CD4-positive, alpha-beta T cell treated with Interferon gamma for 1 hour (primary cell): ENCODE results near the gene TNS3.
A peak's percentile ranks its signal among the peaks of the same experiment; 100 is the strongest.

Experiments used
- DNase-seq: peaks from one replicate; pipeline ENCODE4 v3.0.0-alpha.2; 2020

TNS3 gene

DNA sequence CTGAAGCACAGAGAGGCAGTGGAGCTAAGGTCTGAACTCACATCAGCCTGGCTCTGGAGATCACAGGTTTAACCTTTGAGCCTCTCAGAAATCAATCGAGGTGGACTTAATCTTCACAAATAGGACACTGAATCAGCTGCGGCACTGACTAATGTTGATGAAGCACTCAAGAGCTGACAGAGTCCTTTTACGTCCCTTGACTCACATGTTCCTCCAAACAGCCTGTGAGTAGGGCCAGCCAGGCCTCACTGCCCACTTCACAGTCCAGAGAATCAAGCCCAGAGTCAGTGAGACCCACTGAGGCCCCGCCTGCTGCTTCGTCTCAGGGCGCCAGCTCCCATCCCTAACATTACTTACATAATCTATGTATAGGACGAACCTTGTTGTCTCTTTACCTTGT, 63.1 kb downstream of the TNS3 start:
- no peak for DNase-seq

DNA sequence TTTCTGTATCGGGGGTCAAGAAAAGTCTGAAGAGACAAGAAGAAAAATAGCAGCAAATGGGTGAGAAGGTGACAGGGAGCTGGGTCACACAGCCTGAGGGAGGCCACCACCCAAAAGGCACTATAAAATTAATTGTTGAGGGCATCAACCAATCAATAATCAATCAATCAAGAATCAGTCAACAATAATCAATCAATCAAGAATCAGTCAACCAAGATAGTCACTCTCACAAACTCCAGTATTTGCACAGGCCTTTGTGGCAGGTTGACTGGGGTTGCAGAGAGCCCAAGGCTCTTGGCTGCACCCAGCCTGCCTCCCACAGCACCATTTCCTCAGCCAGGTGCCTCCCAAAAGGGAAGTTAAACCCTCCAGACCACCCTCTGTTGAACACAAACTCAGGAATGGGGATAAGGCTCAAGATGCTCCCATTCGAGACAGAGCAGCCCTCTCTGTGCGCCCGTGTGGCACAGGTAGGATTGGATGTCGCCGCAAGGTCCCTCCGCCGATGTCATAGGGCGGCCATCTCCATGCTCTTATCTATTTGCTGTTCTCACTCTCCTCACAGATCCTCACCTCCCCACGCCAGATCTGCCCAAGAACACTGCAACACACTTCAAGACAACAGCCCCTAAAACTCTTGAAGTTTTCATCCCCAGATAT, 64.0 kb downstream of the TNS3 start:
- DNase-seq: no peak

DNA sequence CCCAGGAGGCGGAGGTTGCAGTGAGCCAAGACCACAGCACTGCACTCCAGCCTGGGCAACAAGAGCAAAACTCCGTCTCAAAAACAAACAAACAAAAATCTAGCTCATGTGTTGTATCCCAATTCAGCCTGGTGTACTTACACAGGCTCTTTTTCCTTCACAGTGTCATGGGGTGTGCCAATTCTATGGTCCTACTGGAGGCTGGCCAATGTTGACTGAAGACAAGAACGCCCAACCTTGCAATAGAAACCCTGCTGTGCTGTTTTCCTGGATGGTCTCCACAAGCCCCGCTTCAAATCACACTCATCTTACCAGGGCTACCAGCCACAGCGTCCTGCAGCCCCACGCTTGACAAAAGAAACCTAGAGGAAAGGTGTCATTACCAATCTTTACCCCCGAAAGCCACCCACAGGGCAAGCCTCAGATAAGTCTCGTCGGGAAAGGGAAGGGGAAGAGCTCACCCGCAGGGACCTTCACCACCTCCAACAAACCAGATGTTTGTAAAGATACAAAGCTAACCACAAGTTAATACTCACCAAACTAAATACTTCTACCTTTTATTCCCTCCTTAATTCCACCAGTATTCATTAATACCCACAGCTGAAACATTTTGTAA, 64.8 kb downstream of the TNS3 start:
- no peak for DNase-seq

DNA sequence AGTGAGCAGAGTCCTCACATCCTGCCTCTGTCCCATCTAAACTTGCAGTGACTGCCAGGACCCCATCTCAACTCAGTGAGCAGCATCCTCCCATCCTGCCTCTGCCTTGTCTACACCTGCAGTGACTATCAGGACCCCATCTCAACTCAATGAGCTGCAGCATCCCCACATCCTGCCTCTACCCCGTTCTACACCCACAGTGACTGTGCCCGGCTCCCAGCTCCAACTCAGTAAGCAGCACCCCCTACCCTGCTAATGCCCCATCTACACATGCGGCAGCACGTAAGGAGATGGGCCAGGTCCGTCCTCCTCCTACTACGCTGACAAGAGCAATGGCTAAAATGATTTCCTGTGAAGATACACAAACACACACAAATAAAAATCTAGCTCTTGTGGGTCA, 65.5 kb downstream of the TNS3 start:
- no peak for DNase-seq

DNA sequence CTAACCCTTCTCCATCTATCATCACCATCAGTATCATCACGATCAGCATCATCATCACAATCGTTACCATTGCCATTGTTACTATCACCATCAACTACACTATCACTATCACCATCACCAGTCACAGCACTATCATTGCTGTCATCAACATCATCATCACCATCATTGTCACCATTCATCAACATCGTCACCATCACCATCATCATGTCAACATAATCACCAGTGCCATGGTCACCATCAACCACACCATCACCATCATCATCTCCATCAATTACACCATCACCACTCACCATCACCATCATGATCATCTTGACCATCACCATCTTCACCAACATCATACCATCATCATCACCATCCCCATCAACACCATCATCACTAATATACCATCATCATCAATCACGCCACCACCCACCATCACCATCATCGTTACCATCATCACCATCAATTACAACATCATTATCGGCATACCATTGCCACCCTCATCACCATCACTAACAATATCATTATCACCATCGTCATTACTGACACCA, 66.5 kb downstream of the TNS3 start:
- DNase-seq: no peak

DNA sequence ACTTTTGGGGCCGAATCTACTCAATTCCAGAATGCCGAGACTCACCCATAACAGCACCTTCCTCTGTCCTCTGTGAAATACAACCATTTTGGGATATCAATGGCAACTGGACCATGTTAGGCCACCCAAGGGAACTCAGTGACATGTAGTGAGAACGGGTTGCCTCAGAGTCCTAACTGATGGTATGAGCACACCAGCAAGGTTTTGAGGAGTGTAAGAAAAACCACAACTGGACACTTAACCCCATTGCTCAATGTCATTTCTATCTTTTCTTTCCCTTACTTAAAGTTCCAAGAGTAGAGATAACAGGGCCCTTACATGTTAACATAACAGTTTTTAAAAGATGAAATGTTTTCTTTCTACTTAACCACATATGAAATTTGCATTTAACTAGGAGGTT, 67.1 kb downstream of the TNS3 start:
- no peak for DNase-seq

DNA sequence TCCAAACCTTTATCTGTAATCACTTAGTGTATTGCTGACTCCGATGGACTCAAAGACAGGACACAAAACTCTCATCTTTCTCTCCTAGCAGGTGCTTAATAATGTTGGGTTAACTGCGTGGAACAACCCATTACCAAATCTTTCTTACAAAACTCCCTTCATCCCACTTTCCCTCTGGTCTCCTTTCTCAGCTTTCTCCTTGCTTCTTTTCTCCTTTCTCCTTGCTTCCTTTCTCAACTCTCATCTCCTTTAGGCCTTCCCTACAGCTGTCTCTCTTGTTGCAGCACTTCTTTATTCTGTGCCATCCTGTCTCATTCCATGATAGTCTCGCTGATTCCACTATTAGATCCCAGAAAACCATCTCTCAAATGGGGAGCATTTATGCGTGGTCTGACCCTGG, 67.5 kb downstream of the TNS3 start:
- DNase-seq: no peak

DNA sequence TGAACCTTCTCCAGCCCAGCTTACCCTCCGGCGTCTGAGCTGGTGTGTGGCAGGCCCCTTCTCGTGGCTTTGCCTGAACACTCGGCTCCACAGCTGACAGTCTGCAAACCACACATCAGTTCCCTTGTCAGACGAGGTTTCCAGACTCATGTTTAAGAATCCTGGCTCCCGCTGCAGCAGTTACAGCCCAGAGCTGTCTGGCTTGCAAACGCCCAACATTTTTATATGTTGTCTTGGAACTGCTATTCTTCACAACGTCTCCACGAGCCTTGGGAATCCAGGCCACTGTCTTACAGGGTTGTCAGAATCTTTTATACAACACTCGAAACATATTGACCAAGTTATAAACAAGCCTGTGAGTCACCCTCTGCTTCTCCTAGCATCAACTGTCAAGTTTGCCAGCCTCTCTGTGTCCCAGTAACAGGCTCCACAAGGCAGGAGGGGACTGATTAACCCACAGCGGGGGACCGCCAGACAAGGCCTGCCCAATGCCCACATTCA, 68.1 kb downstream of the TNS3 start:
- no peak for DNase-seq

DNA sequence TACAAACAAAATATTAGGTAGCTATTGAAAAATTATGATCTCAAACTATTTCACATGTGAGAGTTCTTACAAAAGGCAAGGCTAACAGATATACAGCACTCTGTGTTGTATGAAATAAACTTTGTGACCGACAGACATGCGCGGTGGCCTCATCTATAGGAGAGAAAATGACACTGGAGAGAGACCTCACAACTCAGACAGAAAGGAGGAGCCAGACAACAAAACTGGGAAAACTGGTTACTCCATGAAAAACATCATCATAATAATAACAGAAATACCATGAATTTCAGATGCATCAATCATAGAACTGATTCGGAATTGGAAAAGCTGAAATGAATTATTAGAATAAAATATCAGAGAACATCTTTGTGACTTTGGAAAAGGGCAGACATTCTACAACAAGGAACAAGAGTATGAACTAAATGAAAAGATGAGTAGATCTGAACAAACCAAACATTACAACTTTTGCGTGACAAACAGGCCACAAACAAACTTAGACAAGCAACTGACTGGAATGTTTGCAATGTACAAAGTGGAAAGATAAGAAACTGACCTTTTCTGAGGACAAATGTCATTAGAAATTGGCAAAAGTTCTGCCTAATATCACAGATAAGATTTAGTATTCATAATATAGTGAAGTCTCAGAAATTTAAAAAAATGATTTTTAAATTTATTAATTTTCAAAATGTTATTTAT, 69.3 kb downstream of the TNS3 start:
- DNase-seq: no peak

DNA sequence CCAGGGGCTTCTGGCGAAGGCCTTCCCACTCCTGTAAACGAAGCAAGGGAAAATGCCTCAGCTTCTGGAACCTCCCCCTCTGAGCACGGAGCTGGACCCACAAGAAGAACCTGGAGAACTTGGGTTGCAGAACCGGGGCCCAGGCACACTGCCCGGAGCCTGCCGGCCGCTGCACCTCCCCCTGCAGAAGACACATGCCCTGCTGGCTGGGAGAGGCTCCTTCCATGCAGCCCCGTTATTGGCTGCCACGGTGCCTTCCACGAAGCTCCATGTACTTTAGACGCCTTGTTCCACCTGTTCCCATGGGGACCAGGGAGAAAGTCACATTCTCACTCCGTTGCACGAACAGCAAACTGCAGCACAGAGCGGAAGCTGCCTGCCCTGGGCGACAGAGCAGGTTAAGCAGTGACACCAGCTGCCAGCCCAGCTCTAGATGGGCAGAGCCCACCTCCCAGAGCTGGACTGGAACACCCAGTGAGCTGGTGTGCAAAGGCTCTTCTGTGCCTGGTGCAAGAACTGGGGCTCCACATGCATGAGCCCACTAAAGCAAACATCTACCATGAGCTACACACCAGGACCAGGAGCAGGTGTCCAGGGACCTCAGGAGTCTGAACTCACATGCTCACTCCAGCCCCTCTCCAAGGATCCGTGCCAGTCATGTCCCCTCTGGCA, 70.1 kb downstream of the TNS3 start:
- no peak for DNase-seq

DNA sequence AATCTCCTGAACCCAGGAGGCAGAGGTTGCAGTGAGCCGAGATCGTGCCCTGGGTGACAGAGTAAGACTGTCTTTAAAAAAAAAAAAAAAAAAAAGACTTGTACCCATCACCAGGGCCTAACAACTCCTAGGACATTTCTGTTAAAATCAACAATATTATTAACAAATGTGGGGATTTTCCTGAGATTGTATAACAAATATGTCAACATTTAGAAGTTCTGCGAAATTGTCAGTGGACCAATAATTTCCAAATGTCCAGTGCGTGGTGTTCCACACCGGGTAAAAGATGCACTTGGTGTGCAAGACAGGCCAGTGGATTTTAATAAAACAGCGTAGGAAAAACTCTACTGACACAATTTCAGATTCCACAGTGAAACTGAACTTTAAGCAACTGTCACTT, 71.1 kb downstream of the TNS3 start:
- DNase-seq: no peak

DNA sequence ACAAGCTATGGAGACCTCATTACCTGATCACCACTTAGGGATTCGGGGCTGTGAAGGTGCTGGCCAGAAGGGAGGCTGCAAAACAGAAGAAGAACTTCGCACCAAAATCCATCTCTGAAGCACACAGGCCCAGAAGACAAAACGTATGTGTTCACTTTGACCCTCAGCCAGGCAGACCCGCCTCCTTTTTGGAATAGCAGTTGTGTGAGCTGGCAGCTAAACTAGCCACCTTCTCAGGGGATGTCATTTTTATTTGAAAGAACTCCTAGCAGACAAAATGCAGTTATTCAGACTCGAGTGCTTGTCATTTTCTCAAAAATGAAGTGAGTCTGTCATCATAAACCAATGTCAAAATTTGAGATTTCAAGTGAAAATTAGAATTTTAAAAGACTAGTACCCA, 71.7 kb downstream of the TNS3 start:
- no peak for DNase-seq

DNA sequence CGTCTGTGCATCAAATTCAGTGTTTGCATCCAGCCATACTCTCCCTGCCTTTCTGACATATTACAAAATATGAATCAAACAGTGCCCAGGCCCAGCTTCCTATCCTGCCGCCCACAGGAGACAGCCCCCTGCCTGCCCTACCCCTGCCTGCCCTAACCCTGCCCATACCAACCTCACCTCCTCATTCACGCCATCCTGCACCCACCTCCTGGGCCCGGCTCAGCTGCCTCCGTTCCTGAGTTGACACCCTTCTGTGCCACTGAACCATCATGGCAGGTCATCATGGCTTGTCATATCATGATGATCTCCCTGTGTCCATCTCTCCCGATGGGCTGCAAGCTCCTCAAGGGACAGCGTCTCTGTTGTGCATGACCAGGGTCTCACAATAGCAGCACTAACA, 72.3 kb downstream of the TNS3 start:
- no peak for DNase-seq

DNA sequence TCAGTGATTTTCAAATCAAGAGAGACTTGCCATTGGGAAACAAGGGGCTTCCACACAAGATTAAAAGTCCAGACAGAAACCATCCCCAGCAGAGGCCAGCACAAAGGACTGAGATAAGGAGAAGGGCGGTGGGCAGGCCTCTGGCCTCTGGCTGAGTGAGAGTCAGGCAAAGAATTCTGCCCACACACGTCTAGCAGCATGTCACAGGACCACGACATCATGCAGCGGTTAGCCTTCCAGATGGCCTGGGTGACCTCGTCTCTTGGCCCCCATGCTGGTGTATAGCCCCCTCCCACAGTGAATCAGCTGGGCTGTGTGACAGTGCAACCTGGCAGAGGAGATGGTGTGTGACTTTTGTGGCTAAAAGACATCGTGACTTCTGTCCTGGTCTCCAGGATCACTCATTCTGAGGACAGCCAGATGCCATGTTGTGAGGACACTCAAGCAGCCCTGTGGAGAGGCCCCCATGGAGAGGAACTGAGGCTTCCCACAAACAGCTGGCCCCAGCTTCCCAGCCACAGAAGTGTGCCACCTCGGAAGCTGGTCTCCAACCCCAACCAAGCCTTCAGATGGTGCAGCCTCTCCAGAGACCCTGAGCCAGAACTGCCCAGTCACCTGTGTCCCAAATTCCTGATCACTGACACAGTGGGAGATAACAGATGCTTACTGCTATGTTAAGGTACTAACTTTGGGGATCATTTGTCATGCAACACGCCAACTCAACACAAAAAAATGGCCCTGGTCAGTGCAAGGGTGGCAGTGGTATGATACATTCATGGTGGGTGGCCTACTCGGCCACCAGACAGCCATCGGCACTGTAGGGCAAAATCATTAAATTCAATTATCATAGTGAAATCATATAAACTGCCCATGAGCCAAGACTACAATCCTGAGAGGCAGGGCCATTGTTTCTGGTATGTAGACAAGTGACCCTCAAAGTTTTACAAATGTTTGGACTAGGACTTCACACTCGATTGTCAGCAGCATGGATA, 73.2 kb downstream of the TNS3 start:
- DNase-seq: no peak

DNA sequence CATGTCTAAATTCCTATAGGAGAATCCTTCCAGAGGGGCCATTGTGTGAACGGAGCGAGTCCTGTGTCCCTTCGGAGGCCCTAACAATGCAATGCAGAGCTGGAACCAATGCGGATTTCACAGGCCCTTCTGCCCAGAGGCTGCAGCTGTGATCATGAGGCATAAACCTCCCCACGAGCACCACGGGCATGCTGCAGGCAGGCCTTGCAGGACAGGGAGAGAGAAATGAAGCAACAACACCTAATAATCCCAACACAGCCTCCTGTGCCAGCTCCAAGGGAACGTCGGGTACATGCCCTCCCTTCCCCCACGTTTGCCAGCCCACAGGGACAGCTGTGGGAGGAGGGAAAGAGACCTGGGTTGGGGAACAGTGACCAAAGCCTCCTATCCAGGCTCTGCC, 74.4 kb downstream of the TNS3 start:
- DNase-seq: no peak

DNA sequence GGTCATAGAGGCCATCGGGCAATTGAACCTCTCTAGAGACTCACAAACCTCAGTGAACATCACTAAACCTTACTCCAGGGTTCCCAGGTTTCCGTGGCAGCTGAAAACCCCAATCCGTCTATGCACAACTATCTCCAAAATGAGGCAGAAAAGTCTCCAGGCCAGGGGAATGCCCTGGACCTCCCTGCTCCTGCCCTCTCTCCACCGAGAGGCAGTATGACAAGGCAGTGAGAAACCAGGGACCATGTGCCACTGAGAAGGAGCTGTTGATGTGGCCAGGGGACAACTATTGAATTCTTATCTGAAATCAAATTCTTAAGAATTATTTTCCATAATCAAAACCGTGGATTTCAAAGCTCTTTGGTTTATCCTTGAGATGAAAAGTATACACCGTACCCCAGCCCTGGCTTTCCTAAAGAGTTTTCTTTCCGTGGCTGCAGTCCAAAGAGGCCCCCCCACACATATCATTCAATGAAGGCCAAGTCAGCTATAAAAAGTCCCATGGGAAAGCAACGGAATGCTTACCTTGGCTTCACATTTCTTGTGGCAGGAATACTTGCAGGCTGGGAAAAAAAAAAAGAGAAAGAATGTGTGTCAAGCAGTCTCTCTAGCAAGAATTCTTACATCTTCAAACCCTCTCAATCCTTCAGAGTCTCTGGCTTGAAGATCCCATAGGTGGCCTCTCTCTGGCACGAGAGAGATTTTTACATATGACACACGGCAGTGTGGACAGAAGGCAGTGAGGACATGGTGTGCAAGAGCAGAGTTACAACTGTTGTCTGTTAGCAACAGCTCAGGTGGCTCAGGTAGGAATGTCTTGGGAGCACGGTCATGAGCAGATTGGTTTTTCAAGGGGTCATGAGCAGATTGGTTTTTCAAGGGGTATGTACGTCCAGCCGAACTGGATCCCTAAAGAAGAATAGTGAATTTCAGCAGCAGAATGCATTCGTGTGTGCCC, 75.2 kb downstream of the TNS3 start:
- DNase-seq: no peak

DNA sequence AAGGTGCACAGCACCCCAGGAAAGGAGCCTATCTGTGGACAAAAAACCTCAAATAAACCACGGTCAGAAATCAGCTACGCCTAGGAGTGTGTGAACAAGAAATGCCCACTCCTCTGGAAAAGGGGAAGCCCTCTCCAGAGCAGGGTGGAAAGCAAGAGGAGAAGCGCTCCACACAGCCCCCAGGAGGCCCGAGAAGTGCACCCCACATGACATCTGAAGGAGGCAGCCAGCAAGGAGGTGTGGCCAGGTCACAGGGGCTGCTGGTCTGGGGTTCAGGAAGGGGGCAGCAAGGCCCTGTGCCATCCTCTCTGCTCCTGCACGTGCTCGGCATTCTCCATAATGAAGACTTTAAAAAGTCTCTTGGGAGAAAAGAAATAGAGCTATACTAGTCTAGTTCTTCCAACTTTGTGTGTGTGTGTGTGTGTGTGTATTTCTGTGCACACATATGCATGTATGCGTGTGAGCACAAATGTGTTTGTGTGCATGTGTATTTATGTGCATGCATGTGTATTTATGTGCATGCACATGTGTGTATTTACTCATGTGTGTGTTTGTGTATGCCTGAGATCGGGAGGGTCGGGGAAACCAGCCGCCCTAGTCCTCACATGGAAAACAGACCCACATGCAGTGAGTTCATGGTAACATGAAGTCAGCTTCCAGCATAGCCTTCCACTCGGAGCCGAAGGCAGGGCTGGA, 76.5 kb downstream of the TNS3 start:
- no peak for DNase-seq

DNA sequence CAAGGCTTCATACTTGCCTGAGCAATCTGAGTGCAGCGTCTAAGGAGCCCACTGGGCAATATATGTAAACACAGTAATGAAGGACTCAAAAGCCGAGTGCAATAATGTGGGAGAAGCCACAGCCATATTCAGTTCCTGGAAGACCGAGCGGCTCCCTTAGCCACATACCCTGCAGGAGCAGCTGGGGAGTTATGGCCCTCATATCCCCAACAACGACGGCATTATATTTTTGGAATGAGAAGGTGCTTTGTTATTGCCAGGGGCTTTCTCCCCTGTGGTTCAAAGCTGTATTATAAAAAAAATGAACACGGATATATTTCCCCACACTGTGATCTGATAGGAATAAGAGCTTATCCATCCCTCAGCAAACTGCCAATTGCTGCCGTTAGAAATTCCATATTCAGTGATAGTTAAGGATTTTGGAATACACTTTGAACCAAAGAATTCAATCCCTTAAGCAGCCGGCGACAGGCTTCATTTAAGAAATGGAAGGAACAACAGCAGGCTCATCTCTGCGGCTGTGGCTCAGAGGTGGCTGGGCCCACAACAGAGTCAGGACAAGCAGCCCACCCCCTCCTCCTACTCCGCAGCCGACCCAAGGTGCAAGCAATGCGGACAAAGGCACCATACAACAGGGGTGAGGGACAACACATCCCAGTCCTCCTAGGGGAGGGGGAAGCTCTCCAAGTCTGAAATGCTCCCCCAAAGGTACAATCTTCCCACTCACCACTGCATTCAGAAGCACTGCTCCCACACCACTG, 77.2 kb downstream of the TNS3 start:
- no peak for DNase-seq

DNA sequence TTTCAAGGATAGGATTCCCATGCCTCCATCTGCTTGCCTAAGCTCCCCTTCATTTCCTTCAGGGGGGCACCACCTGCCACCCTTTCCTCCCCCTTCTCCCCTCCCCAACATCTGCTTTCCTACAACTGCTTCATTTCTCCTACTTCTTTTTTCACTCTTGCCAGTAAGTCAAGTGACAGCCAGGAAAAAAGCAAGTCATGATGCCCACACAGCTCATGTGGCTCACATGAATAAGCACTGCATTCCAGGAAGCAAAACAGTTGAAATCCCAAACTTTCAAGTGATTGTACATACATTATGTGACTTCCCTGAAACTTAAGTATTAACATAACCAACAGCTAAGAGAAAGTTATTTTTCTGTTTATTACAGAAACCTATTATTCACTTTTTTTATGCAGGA, 78.6 kb downstream of the TNS3 start:
- DNase-seq: peak; percentile 47
